HepG2 (cell line): Measurements from ENCODE around the gene GNG7. TPM values are rescaled to one million over a fixed set of nuclear protein-coding genes. Genes with fewer than 3 reads are reported as not detected.

Experiments
- CEBPB ChIP-seq: IDR thresholded peaks from 2 replicates; pipeline ENCODE4 v1.6.1; 2011; ENCODE audit warnings: low read depth, low read length, improper control_type of control experiment, borderline replicate concordance
- HMGA1 ChIP-seq: sonication (generic); formaldehyde crosslinking; conservative IDR thresholded peaks from 2 replicates; pipeline ENCODE4 v1.4.0; 2020; ENCODE audit warnings: missing genetic modification reagents
- HNF4G ChIP-seq, 2 experiments: sonication (generic) in 1 of 2; formaldehyde crosslinking in 1 of 2; IDR thresholded peaks; 2 replicates each; pipeline versions ENCODE4 v1.4.0 to v1.6.1; 2011 to 2020; ENCODE audit warnings: borderline replicate concordance in 2 of 2, low read depth in 2 of 2, mild to moderate bottlenecking in 2 of 2, low read length in 1 of 2, missing genetic modification reagents in 1 of 2, moderate library complexity in 1 of 2
- KAT8 ChIP-seq: IDR thresholded peaks from 2 replicates; pipeline ENCODE4 v1.6.1; 2016; ENCODE audit warnings: missing genetic modification reagents, missing compliant biosample characterization
- MTA1 ChIP-seq: sonication (generic); formaldehyde crosslinking; IDR thresholded peaks from 2 replicates; pipeline ENCODE4 v1.4.0; 2020; ENCODE audit warnings: missing genetic modification reagents, mild to moderate bottlenecking, borderline replicate concordance
- MTF2 ChIP-seq: sonication (generic); formaldehyde crosslinking; IDR thresholded peaks from 2 replicates; pipeline ENCODE4 v1.5.0; 2020; ENCODE audit warnings: missing genetic modification reagents, borderline replicate concordance
- NR3C1 ChIP-seq: sonication (generic); formaldehyde crosslinking; IDR thresholded peaks from 2 replicates; pipeline ENCODE4 v1.4.0; 2020; ENCODE audit warnings: missing genetic modification reagents
- PATZ1 ChIP-seq: sonication (generic); formaldehyde crosslinking; IDR thresholded peaks from 2 replicates; pipeline ENCODE4 v1.4.0; 2020; ENCODE audit warnings: missing genetic modification reagents
- SAP130 ChIP-seq: IDR thresholded peaks from 2 replicates; pipeline ENCODE4 v1.6.1; 2016; ENCODE audit warnings: low read depth
- THAP9 ChIP-seq: sonication (generic); formaldehyde crosslinking; IDR thresholded peaks from 2 replicates; pipeline ENCODE4; 2020; ENCODE audit warnings: missing genetic modification reagents, mild to moderate bottlenecking, borderline replicate concordance
- ZBTB39 ChIP-seq: sonication (generic); formaldehyde crosslinking; IDR thresholded peaks from 2 replicates; pipeline ENCODE4 v1.5.0; 2020; ENCODE audit warnings: missing genetic modification reagents
- ZBTB42 ChIP-seq: sonication (generic); formaldehyde crosslinking; IDR thresholded peaks from 2 replicates; pipeline ENCODE4 v1.5.0; 2020; ENCODE audit warnings: mild to moderate bottlenecking, missing genetic modification reagents
- ZBTB7A ChIP-seq: sonication (generic); formaldehyde crosslinking; IDR thresholded peaks from 2 replicates; pipeline ENCODE4 v1.8.0; 2022; ENCODE audit warnings: mild to moderate bottlenecking, missing genetic modification reagents
- ZNF10 ChIP-seq: sonication (generic); formaldehyde crosslinking; IDR thresholded peaks from 2 replicates; pipeline ENCODE4 v1.4.0; 2020; ENCODE audit warnings: mild to moderate bottlenecking, low read depth, missing genetic modification reagents, borderline replicate concordance
- ZNF652 ChIP-seq: IDR thresholded peaks from 2 replicates; pipeline ENCODE4 v1.6.1; 2016; ENCODE audit warnings: low read depth, borderline replicate concordance
- ZNF747 ChIP-seq: sonication (generic); formaldehyde crosslinking; IDR thresholded peaks from 2 replicates; pipeline ENCODE4 v1.8.1; 2023; ENCODE audit warnings: missing genetic modification reagents, mild to moderate bottlenecking, borderline replicate concordance
- polyA plus RNA-seq, 8 experiments: library from polyadenylated mRNA; depleted of rRNA in 3 of 8; stranded (reverse) in 7 of 8; unstranded in 1 of 8; fragments of >200 nt; fragmentation: Illumina TruSeq in 4 of 8; extraction: Trizol in 4 of 8; gene quantifications; 2 replicates each; pipeline versions ENCODE4 v1.2.1 to v1.2.3, GENCODE V29; 2011 to 2016; ENCODE audit warnings: low read depth in 4 of 8, missing spikeins in 1 of 8, mixed read lengths in 1 of 8; ENCODE audit not compliant: insufficient read depth in 1 of 8
- total RNA-seq, 5 experiments: library from RNA; depleted of rRNA; stranded (reverse); fragments of >200 nt; fragmentation: Illumina TruSeq; extraction: Trizol; gene quantifications; 2 replicates each; pipeline ENCODE4 v1.2.3, GENCODE V29; 2016; ENCODE audit warnings: low read depth in 1 of 5
- TF ChIP-seq, protein P1 (sequence below): sonication (generic); formaldehyde crosslinking; conservative IDR thresholded peaks from 2 replicates; pipeline ENCODE4 v1.4.0; 2020; ENCODE audit warnings: missing genetic modification reagents
- TF ChIP-seq, protein P2 (sequence below): sonication (generic); formaldehyde crosslinking; IDR thresholded peaks from 2 replicates; pipeline ENCODE4 v1.5.0; 2020; ENCODE audit warnings: missing genetic modification reagents

The GNG7 gene
- total and polyA plus RNA-seq, 2 of the 13 experiments (the other 11 are each of a cell fraction or from before 2014, with no cell fraction given): 1.4 to 3.3 TPM

DNA sequence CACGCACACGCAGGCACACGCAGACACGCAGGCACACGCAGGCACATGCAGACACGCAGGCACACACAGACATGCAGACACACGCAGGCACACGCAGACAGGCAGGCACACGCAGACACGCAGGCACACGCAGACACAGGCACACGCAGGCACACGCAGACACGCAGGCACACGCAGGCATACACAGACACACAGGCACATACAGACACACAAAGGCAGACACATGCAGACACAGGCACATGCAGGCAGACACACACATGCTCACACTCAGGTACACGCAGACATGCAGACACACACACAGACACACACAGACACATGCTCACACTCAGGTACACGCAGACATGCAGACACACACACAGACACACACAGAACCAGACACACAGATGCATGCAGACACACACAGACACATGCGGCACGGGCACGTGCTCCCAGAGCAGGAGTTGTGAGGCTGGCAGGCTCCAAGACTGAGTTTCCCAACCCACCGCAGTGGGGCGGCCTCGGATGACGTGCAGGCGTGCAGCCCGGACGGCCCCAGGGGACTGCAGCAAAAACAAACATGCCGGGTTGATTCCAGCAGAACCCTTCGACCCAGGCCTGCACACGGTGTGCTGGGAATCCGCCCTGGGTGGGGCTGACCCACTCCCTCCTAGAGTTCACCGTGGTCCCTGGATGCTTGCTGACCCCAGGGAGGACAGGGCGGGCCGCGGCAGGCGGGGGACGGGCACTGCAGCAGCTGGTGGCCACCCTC, 126.6 kb downstream of the GNG7 start (continued):
- TF ChIP-seq ZBTB39 (CRISPR knock-in tag) (no peak), ZNF652 (CRISPR knock-in tag) (no peak), ZBTB42 (CRISPR knock-in tag) (no peak), MTF2 (CRISPR knock-in tag) (no peak), CEBPB (peak; percentile 85; the same call in 1 of the 2 replicates), HMGA1 (CRISPR knock-in tag) (no peak), ZNF10 (CRISPR knock-in tag) (no peak), ZBTB7A (CRISPR knock-in tag) (peak; percentile 81), SAP130 (peak; percentile 88), PATZ1 (CRISPR knock-in tag) (peak; percentile 74; the same call in 1 of the 2 replicates), THAP9 (CRISPR knock-in tag) (no peak; the same call in 1 of the 2 replicates), KAT8 (CRISPR knock-in tag) (peak; percentile 55; the same call in 1 of the 2 replicates), NR3C1 (CRISPR knock-in tag) (no peak), ZNF747 (CRISPR knock-in tag) (0 out of 2 replicates have a peak, but pooled peaks have one; percentile 33), MTA1 (peak; percentile 99), HNF4G (IDR thresholded peaks at IDR 0.05; ENCODE audit: borderline replicate concordance, low read depth, low read length) (peak; percentile 57; the same call in 1 of the 2 replicates), HNF4G (CRISPR knock-in tag; IDR thresholded peaks at IDR 0.05; ENCODE audit: borderline replicate concordance, low read depth) (no peak; the same call in 1 of the 2 replicates)
- TF ChIP-seq, protein P1, sequence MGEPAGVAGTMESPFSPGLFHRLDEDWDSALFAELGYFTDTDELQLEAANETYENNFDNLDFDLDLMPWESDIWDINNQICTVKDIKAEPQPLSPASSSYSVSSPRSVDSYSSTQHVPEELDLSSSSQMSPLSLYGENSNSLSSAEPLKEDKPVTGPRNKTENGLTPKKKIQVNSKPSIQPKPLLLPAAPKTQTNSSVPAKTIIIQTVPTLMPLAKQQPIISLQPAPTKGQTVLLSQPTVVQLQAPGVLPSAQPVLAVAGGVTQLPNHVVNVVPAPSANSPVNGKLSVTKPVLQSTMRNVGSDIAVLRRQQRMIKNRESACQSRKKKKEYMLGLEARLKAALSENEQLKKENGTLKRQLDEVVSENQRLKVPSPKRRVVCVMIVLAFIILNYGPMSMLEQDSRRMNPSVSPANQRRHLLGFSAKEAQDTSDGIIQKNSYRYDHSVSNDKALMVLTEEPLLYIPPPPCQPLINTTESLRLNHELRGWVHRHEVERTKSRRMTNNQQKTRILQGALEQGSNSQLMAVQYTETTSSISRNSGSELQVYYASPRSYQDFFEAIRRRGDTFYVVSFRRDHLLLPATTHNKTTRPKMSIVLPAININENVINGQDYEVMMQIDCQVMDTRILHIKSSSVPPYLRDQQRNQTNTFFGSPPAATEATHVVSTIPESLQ (CRISPR knock-in tag): no peak
- TF ChIP-seq, protein P2, sequence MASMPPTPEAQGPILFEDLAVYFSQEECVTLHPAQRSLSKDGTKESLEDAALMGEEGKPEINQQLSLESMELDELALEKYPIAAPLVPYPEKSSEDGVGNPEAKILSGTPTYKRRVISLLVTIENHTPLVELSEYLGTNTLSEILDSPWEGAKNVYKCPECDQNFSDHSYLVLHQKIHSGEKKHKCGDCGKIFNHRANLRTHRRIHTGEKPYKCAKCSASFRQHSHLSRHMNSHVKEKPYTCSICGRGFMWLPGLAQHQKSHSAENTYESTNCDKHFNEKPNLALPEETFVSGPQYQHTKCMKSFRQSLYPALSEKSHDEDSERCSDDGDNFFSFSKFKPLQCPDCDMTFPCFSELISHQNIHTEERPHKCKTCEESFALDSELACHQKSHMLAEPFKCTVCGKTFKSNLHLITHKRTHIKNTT (CRISPR knock-in tag): no peak
